ENCODE measurements around the gene ASTL.
A peak's percentile ranks its signal among the peaks of the same experiment; 100 is the strongest.

The ASTL gene

GRCh38 chr2:96089356-96090195 is 48.7 kb downstream of the ASTL start:
- H3K36me3 ChIP-seq (ENCODE audit: insufficient read depth, low read length), result no peaks in the 10 kb centered on the region
- no peak overlapping the region for H3K9ac ChIP-seq (ENCODE audit: low read depth, low read length)
- no peaks in the 10 kb centered on the region for H4K20me1 ChIP-seq (ENCODE audit: insufficient read depth, low read length)
- no peak overlapping the region for H3K4me2 ChIP-seq (ENCODE audit: insufficient read depth, low read length)
- H3K9me3 ChIP-seq (ENCODE audit: insufficient read depth, low read length, severe bottlenecking), result no peaks in the 10 kb centered on the region
- no peaks in the 10 kb centered on the region for H3K79me2 ChIP-seq (ENCODE audit: insufficient read depth, low read length)
- no peaks in the 10 kb centered on the region for H3K27me3 ChIP-seq (ENCODE audit: insufficient read depth, low read length, poor library complexity)
- no peak overlapping the region for H2AFZ ChIP-seq (ENCODE audit: low read depth, low read length)
- H3K4me3 ChIP-seq (ENCODE audit: low read depth in 1 of 2, low read length in 2 of 2), result no peak overlapping the region
- H3K4me1 ChIP-seq (ENCODE audit: insufficient read depth, low read length), result no peaks in the 10 kb centered on the region
- TF ChIP-seq EZH2 (IDR thresholded peaks at IDR 0.05; ENCODE audit: borderline replicate concordance, low read depth, low read length, severe bottlenecking) (no peak), CTCF (IDR thresholded peaks at IDR 0.05; ENCODE audit: borderline replicate concordance, extremely low read depth, low read length, poor library complexity, severe bottlenecking) (no peak)
- DNase-seq (peak; percentile 1), ATAC-seq (ENCODE audit: insufficient read depth, low read depth) (no peak)
- no peak overlapping the region for H3K27ac ChIP-seq (ENCODE audit: low read length)

- H3K4me2 ChIP-seq (ENCODE audit: insufficient read depth, low read length), result no peak overlapping the region
- DNase-seq, result no peak
- no peaks in the 10 kb centered on the region for H3K9me3 ChIP-seq (ENCODE audit: insufficient read depth, low read length, severe bottlenecking)
- no peak overlapping the region for H3K4me3 ChIP-seq (ENCODE audit: low read depth in 1 of 2, low read length in 2 of 2)
- no peaks in the 10 kb centered on the region for H4K20me1 ChIP-seq (ENCODE audit: insufficient read depth, low read length)
- no peak overlapping the region for H3K9ac ChIP-seq (ENCODE audit: low read depth, low read length)
- H2AFZ ChIP-seq (ENCODE audit: low read depth, low read length), result no peak overlapping the region
- no peaks in the 10 kb centered on the region for H3K4me1 ChIP-seq (ENCODE audit: insufficient read depth, low read length)
- TF ChIP-seq EZH2 (IDR thresholded peaks at IDR 0.05; ENCODE audit: borderline replicate concordance, low read depth, low read length, severe bottlenecking) (no peak), CTCF (IDR thresholded peaks at IDR 0.05; ENCODE audit: borderline replicate concordance, extremely low read depth, low read length, poor library complexity, severe bottlenecking) (no peak)
- H3K79me2 ChIP-seq (ENCODE audit: insufficient read depth, low read length), result no peaks in the 10 kb centered on the region
- H3K27me3 ChIP-seq (ENCODE audit: insufficient read depth, low read length, poor library complexity), result no peaks in the 10 kb centered on the region
- no peak for ATAC-seq (ENCODE audit: insufficient read depth, low read depth)
- H3K36me3 ChIP-seq (ENCODE audit: insufficient read depth, low read length), result no peaks in the 10 kb centered on the region
- H3K27ac ChIP-seq (ENCODE audit: low read length), result no peak overlapping the region
These were observed 49.7 kb downstream of the ASTL start for GRCh38 chr2:96088340-96089335.

DNA sequence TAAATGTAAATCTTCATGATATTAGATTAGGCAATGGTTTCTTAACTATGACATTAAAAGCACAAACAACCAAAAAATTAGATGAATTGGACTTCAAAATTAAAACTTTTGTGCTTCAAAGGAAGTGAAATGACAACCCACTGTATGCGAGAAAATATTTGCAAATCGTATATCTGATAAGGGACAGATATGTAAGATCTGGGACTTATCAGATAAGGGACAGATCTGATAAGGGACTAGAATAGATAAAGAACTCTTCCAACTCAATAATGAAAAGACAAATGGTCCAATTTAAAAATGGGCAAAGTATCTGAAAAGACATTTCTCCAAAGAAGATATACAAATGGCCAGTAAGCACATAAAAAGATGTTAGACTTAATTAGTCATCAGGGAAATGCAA is 51.2 kb downstream of the ASTL start:
- no peak for ATAC-seq (ENCODE audit: insufficient read depth, low read depth)
- H3K36me3 ChIP-seq (ENCODE audit: insufficient read depth, low read length), result no peaks in the 10 kb centered on the region
- no peak overlapping the region for H3K4me2 ChIP-seq (ENCODE audit: insufficient read depth, low read length)
- H3K9ac ChIP-seq (ENCODE audit: low read depth, low read length), result no peak overlapping the region
- no peak for DNase-seq
- TF ChIP-seq CTCF (IDR thresholded peaks at IDR 0.05; ENCODE audit: borderline replicate concordance, extremely low read depth, low read length, poor library complexity, severe bottlenecking) (no peak), EZH2 (IDR thresholded peaks at IDR 0.05; ENCODE audit: borderline replicate concordance, low read depth, low read length, severe bottlenecking) (no peak)
- H3K79me2 ChIP-seq (ENCODE audit: insufficient read depth, low read length), result no peaks in the 10 kb centered on the region
- H3K4me3 ChIP-seq (ENCODE audit: low read depth in 1 of 2, low read length in 2 of 2), result no peak overlapping the region
- H3K4me1 ChIP-seq (ENCODE audit: insufficient read depth, low read length), result no peaks in the 10 kb centered on the region
- no peaks in the 10 kb centered on the region for H3K27me3 ChIP-seq (ENCODE audit: insufficient read depth, low read length, poor library complexity)
- no peak overlapping the region for H2AFZ ChIP-seq (ENCODE audit: low read depth, low read length)
- no peaks in the 10 kb centered on the region for H4K20me1 ChIP-seq (ENCODE audit: insufficient read depth, low read length)
- H3K9me3 ChIP-seq (ENCODE audit: insufficient read depth, low read length, severe bottlenecking), result no peaks in the 10 kb centered on the region
- no peak overlapping the region for H3K27ac ChIP-seq (ENCODE audit: low read length)

All from DND-41 (cell line).